PC-9 (cell line): ENCODE measurements around the gene ZNF219.

Source experiments
- CTCF ChIP-seq: fragments of 200-600 bp; sonication (generic); conservative IDR thresholded peaks from 2 replicates; pipeline ENCODE4 v1.6.1; 2017; ENCODE audit warnings: mixed run types, antibody characterized with exemption, mild to moderate bottlenecking, moderate library complexity
- EZH2 ChIP-seq: fragments of 200-600 bp; sonication (generic); IDR thresholded peaks from 2 replicates; pipeline ENCODE4 v1.8.0; 2017; ENCODE audit warnings: antibody characterized with exemption, low read depth

- no peak for TF ChIP-seq EZH2
- no peak for TF ChIP-seq CTCF
Observed at GRCh38 chr14:21078287-21078686, 20.2 kb downstream of the ZNF219 start.
